Measurements from ENCODE around the gene RIPK4.

RIPK4 gene

GRCh38 chr21:41763398-41763931 lies 3.4 kb downstream of the RIPK4 start:
- Histone ChIP-seq H3K36me3 (ENCODE audit: control insufficient read depth, insufficient read depth, low read length) (no peaks in the 10 kb centered on the region), H3K27ac (ENCODE audit: insufficient read depth, low read depth, low read length, poor library complexity, severe bottlenecking) (no peak overlapping the region), H3K27me3 (ENCODE audit: control insufficient read depth, insufficient read depth, low read length, poor library complexity, severe bottlenecking) (peaks cover 65% of the 10 kb centered on the region), H3K4me3 (ENCODE audit: insufficient read depth, low read depth, low read length) (peak overlapping the region; percentile 13), H3K9me3 (ENCODE audit: control insufficient read depth, low read length) (no peaks in the 10 kb centered on the region), H3K4me1 (ENCODE audit: control insufficient read depth, insufficient read depth, low read length) (peaks cover 56% of the 10 kb centered on the region)
- 5 to 6% methylated on average over 21 of the region's 21 CpGs for WGBS, 2 experiments

GRCh38 chr21:41762753-41763152 lies 4.1 kb downstream of the RIPK4 start:
- Histone ChIP-seq H3K27ac (ENCODE audit: insufficient read depth, low read depth, low read length, poor library complexity, severe bottlenecking) (peak overlapping the region; percentile 44), H3K27me3 (ENCODE audit: control insufficient read depth, insufficient read depth, low read length, poor library complexity, severe bottlenecking) (peaks cover 58% of the 10 kb centered on the region), H3K9me3 (ENCODE audit: control insufficient read depth, low read length) (no peaks in the 10 kb centered on the region), H3K4me1 (ENCODE audit: control insufficient read depth, insufficient read depth, low read length) (peaks cover 50% of the 10 kb centered on the region), H3K36me3 (ENCODE audit: control insufficient read depth, insufficient read depth, low read length) (no peaks in the 10 kb centered on the region), H3K4me3 (ENCODE audit: insufficient read depth, low read depth, low read length) (peak overlapping the region; percentile 13)
- 2 to 3% methylated on average over 16 of the region's 16 CpGs for WGBS, 2 experiments

- peaks cover 51% of the 10 kb centered on the region for H3K27me3 ChIP-seq (ENCODE audit: control insufficient read depth, insufficient read depth, low read length, poor library complexity, severe bottlenecking)
- H3K27ac ChIP-seq (ENCODE audit: insufficient read depth, low read depth, low read length, poor library complexity, severe bottlenecking): peak overlapping the region; percentile 81
- H3K4me1 ChIP-seq (ENCODE audit: control insufficient read depth, insufficient read depth, low read length): peaks cover 48% of the 10 kb centered on the region
- 0 to 1% methylated on average over 22 of the region's 22 CpGs for WGBS, 2 experiments
- H3K4me3 ChIP-seq (ENCODE audit: insufficient read depth, low read depth, low read length): peak overlapping the region; percentile 34
- H3K9me3 ChIP-seq (ENCODE audit: control insufficient read depth, low read length): no peaks in the 10 kb centered on the region
- no peaks in the 10 kb centered on the region for H3K36me3 ChIP-seq (ENCODE audit: control insufficient read depth, insufficient read depth, low read length)
These were observed 4.8 kb downstream of the RIPK4 start for GRCh38 chr21:41761934-41762635.

GRCh38 chr21:41761211-41761933 lies 5.5 kb downstream of the RIPK4 start:
- 2% methylated on average over 22 of the region's 22 CpGs for WGBS, 2 experiments
- Histone ChIP-seq H3K27ac (ENCODE audit: insufficient read depth, low read depth, low read length, poor library complexity, severe bottlenecking) (peak overlapping the region; percentile 81), H3K4me3 (ENCODE audit: insufficient read depth, low read depth, low read length) (peak overlapping the region; percentile 34), H3K27me3 (ENCODE audit: control insufficient read depth, insufficient read depth, low read length, poor library complexity, severe bottlenecking) (peaks cover 44% of the 10 kb centered on the region), H3K9me3 (ENCODE audit: control insufficient read depth, low read length) (no peaks in the 10 kb centered on the region), H3K36me3 (ENCODE audit: control insufficient read depth, insufficient read depth, low read length) (no peaks in the 10 kb centered on the region), H3K4me1 (ENCODE audit: control insufficient read depth, insufficient read depth, low read length) (peaks cover 48% of the 10 kb centered on the region)

GRCh38 chr21:41760411-41760810 lies 6.4 kb downstream of the RIPK4 start:
- H3K27me3 ChIP-seq (ENCODE audit: control insufficient read depth, insufficient read depth, low read length, poor library complexity, severe bottlenecking): peaks cover 35% of the 10 kb centered on the region
- H3K27ac ChIP-seq (ENCODE audit: insufficient read depth, low read depth, low read length, poor library complexity, severe bottlenecking): no peak overlapping the region
- 63 to 66% methylated on average over 9 of the region's 9 CpGs for WGBS, 2 experiments
- H3K9me3 ChIP-seq (ENCODE audit: control insufficient read depth, low read length): no peaks in the 10 kb centered on the region
- peaks cover 48% of the 10 kb centered on the region for H3K4me1 ChIP-seq (ENCODE audit: control insufficient read depth, insufficient read depth, low read length)
- no peak overlapping the region for H3K4me3 ChIP-seq (ENCODE audit: insufficient read depth, low read depth, low read length)
- H3K36me3 ChIP-seq (ENCODE audit: control insufficient read depth, insufficient read depth, low read length): no peaks in the 10 kb centered on the region

GRCh38 chr21:41759926-41760325 lies 6.9 kb downstream of the RIPK4 start:
- Histone ChIP-seq H3K27ac (ENCODE audit: insufficient read depth, low read depth, low read length, poor library complexity, severe bottlenecking) (no peak overlapping the region), H3K27me3 (ENCODE audit: control insufficient read depth, insufficient read depth, low read length, poor library complexity, severe bottlenecking) (peaks cover 30% of the 10 kb centered on the region), H3K4me1 (ENCODE audit: control insufficient read depth, insufficient read depth, low read length) (peaks cover 48% of the 10 kb centered on the region), H3K36me3 (ENCODE audit: control insufficient read depth, insufficient read depth, low read length) (no peaks in the 10 kb centered on the region), H3K4me3 (ENCODE audit: insufficient read depth, low read depth, low read length) (no peak overlapping the region), H3K9me3 (ENCODE audit: control insufficient read depth, low read length) (no peaks in the 10 kb centered on the region)
- 89 to 92% methylated on average over 5 of the region's 5 CpGs for WGBS, 2 experiments

- Histone ChIP-seq H3K36me3 (ENCODE audit: control insufficient read depth, insufficient read depth, low read length) (no peaks in the 10 kb centered on the region), H3K9me3 (ENCODE audit: control insufficient read depth, low read length) (no peaks in the 10 kb centered on the region), H3K27ac (ENCODE audit: insufficient read depth, low read depth, low read length, poor library complexity, severe bottlenecking) (no peak overlapping the region), H3K27me3 (ENCODE audit: control insufficient read depth, insufficient read depth, low read length, poor library complexity, severe bottlenecking) (peaks cover 24% of the 10 kb centered on the region), H3K4me3 (ENCODE audit: insufficient read depth, low read depth, low read length) (no peak overlapping the region), H3K4me1 (ENCODE audit: control insufficient read depth, insufficient read depth, low read length) (peaks cover 49% of the 10 kb centered on the region)
- 60 to 62% methylated on average over 11 of the region's 11 CpGs for WGBS, 2 experiments
These were observed 7.5 kb downstream of the RIPK4 start for GRCh38 chr21:41759214-41759840.

GRCh38 chr21:41758550-41758949 lies 8.3 kb downstream of the RIPK4 start:
- no peak overlapping the region for H3K27ac ChIP-seq (ENCODE audit: insufficient read depth, low read depth, low read length, poor library complexity, severe bottlenecking)
- no peaks in the 10 kb centered on the region for H3K9me3 ChIP-seq (ENCODE audit: control insufficient read depth, low read length)
- H3K36me3 ChIP-seq (ENCODE audit: control insufficient read depth, insufficient read depth, low read length): no peaks in the 10 kb centered on the region
- no peak overlapping the region for H3K4me3 ChIP-seq (ENCODE audit: insufficient read depth, low read depth, low read length)
- 73 to 74% methylated on average over 5 of the region's 5 CpGs for WGBS, 2 experiments
- peaks cover 16% of the 10 kb centered on the region for H3K27me3 ChIP-seq (ENCODE audit: control insufficient read depth, insufficient read depth, low read length, poor library complexity, severe bottlenecking)
- peaks cover 46% of the 10 kb centered on the region for H3K4me1 ChIP-seq (ENCODE audit: control insufficient read depth, insufficient read depth, low read length)

GRCh38 chr21:41755934-41756773 lies 10.7 kb downstream of the RIPK4 start:
- Histone ChIP-seq H3K4me3 (ENCODE audit: insufficient read depth, low read depth, low read length) (no peak overlapping the region), H3K4me1 (ENCODE audit: control insufficient read depth, insufficient read depth, low read length) (peaks cover 46% of the 10 kb centered on the region), H3K27ac (ENCODE audit: insufficient read depth, low read depth, low read length, poor library complexity, severe bottlenecking) (no peak overlapping the region), H3K9me3 (ENCODE audit: control insufficient read depth, low read length) (no peaks in the 10 kb centered on the region), H3K27me3 (ENCODE audit: control insufficient read depth, insufficient read depth, low read length, poor library complexity, severe bottlenecking) (peaks cover 8% of the 10 kb centered on the region), H3K36me3 (ENCODE audit: control insufficient read depth, insufficient read depth, low read length) (no peaks in the 10 kb centered on the region)
- WGBS, 2 experiments: 95 to 96% methylated on average over 33 of the region's 33 CpGs
